GM12892 (cell line): ENCODE data around the gene SPOCK2.

Experiments used
- POLR2A ChIP-seq: IDR thresholded peaks from 2 replicates; pipeline ENCODE4 v1.6.1; 2011; ENCODE audit warnings: low read depth, low read length, control low read depth
- POLR2AphosphoS5 ChIP-seq: IDR thresholded peaks from 2 replicates; pipeline ENCODE4 v1.6.1; 2011; ENCODE audit warnings: low read depth, low read length, control low read depth
- TAF1 ChIP-seq: IDR thresholded peaks from 2 replicates; pipeline ENCODE4 v1.6.1; 2011; ENCODE audit warnings: low read depth, mild to moderate bottlenecking, control low read depth, low read length, borderline replicate concordance

DNA sequence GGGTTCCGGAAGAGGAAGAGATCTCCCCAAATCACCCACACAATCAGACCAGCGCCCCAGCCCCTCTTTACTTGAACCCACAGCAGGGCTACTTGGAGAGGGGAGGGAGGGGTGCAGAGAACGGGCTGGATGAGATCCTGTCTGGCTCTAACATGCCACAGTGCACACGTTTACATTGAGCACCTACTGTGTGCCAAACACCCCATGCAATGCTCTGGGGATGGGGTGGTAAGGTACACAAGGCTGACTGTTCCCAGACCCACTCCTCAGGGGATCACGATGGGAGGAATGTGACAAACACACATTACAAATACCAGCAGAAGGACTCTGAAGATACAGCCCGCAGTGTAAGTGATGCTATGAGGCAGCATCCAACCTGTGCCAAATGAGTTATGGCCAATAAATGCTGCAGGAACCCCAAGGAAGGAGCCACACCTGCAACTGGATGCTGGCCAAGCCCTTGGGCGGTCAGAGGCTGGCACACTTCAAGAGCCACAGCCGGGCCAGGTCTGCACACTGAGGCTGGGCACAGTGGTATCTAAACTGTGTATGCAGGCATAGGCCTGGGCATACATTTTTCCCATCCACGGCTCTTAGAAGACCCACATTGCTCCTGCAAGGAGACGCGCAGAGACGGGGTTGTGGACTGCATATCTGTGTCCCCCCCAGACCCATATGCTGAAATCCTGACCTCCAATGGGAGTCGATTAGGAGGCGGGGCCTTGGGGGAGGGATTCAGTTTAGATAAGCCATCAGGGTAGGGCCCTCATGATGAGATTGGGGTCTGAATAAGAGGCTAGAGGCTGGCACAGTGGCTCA lies 6.4 kb downstream of the SPOCK2 start:
- TF ChIP-seq POLR2AphosphoS5 (no peak), POLR2A (no peak), TAF1 (no peak)
